Body of pancreas (tissue), 4 donors: Measurements from ENCODE around the gene S100A12. TPM values are rescaled to one million over a fixed set of nuclear protein-coding genes. Genes with fewer than 3 reads are reported as not detected.

ENCODE experiments used
- ATAC-seq: fragments of 150-250 bp; one replicate; pipeline ENCODE4 v1.9.1; 2016
- DNase-seq, 4 donors: peaks; one replicate each; pipeline ENCODE4 v3.0.0-alpha.2; 2019
- H3K27ac ChIP-seq, 4 donors: fragments of 200-600 bp; sonication (generic); 1 replicate in 3 of 4; 2 replicates in 1 of 4; pipeline versions ENCODE4 v1.5.1 to v1.6.1; 2016 to 2019; ENCODE audit warnings: mild to moderate bottlenecking in 1 of 4, mixed read lengths in 1 of 4, moderate library complexity in 1 of 4
- H3K27me3 ChIP-seq, 2 donors: fragments of 200-600 bp; sonication (generic); one replicate each; pipeline ENCODE4 v1.6.0; 2016; ENCODE audit warnings: mild to moderate bottlenecking in 1 of 2
- H3K36me3 ChIP-seq, 2 donors: fragments of 200-600 bp; sonication (generic); replicated peaks in 1 of 2; 2 replicates each; pipeline ENCODE4 v1.5.1; 2016; ENCODE audit warnings: low read depth in 2 of 2; ENCODE audit not compliant: insufficient read depth in 1 of 2
- H3K4me1 ChIP-seq: fragments of 200-600 bp; sonication (generic); one replicate; pipeline ENCODE4 v1.6.0; 2016
- H3K4me3 ChIP-seq, 2 donors: fragments of 200-600 bp; sonication (generic); 1 replicate in 1 of 2; 2 replicates in 1 of 2; pipeline ENCODE4 v1.5.1; 2016 to 2019
- H3K9me3 ChIP-seq, 3 donors: fragments of 200-600 bp; sonication (generic); 1 replicate in 2 of 3; 2 replicates in 1 of 3; pipeline ENCODE4 v1.5.1; 2016
- CTCF ChIP-seq, 7 experiments: fragments of 450-650 bp in 4 of 7; fragments of 200-600 bp in 3 of 7; sonication (generic) in 3 of 7; IDR thresholded peaks; one replicate each; pipeline ENCODE4 v1.5.1; 2016 to 2019; ENCODE audit warnings: antibody characterized with exemption in 7 of 7
- POLR2A ChIP-seq, 3 donors: fragments of 450-650 bp; IDR thresholded peaks; one replicate each; pipeline ENCODE4 v1.6.1; 2016; ENCODE audit warnings: antibody characterized with exemption in 3 of 3, mild to moderate bottlenecking in 2 of 3
- WGBS, 2 donors: methylation state at CpG; one replicate each; pipeline ENCODE4 v1.1.5; 2017; 5-methylcytosine and 5-hydroxymethylcytosine counted together
- intact Hi-C: fragments of 100-400 bp; cut with DNase I; formaldehyde crosslinking; loops from one replicate; pipeline ENCODE4 v1.15.1; 2023
- total RNA-seq, 2 donors: library from RNA; depleted of rRNA; stranded (reverse); fragments of >200 nt; gene quantifications; one replicate each; pipeline ENCODE4 v1.1.0, GENCODE V29; 2016

Gene S100A12
- total RNA-seq, 2 donors from 2014 or later: not detected

GRCh38 chr1:153399401-153400055 is 24.1 kb upstream of the S100A12 start:
- H3K4me1 ChIP-seq: no peaks in the 10 kb centered on the region
- WGBS, 2 donors: 74 to 76% methylated on average over 7 of the region's 7 CpGs
- intact Hi-C loops: no loop called here

GRCh38 chr1:153397924-153398651 is 22.7 kb upstream of the S100A12 start:
- Histone ChIP-seq H3K4me3 (no peak overlapping the region), H3K27ac (no peak overlapping the region), H3K36me3 (no peaks in the 10 kb centered on the region), H3K27me3 (no peaks in the 10 kb centered on the region), H3K4me1 (no peaks in the 10 kb centered on the region), H3K9me3 (no peaks in the 10 kb centered on the region)
- WGBS, 2 donors: 63 to 73% methylated on average over 5 to 6 of the region's 6 CpGs
- DNase-seq (no peak), ATAC-seq (no peak)
- TF ChIP-seq CTCF (IDR thresholded peaks at IDR 0.05) (no peak), POLR2A (IDR thresholded peaks at IDR 0.05) (no peak)
- intact Hi-C loops: no loop called here

More at GRCh38 chr1:153399401-153400055, 24.1 kb upstream of the S100A12 start:
- Histone ChIP-seq H3K27ac (no peak overlapping the region), H3K27me3 (no peaks in the 10 kb centered on the region), H3K9me3 (no peaks in the 10 kb centered on the region), H3K4me3 (no peak overlapping the region), H3K36me3 (no peaks in the 10 kb centered on the region)
- TF ChIP-seq POLR2A (IDR thresholded peaks at IDR 0.05) (no peak), CTCF (IDR thresholded peaks at IDR 0.05) (no peak)
- ATAC-seq: no peak
- DNase-seq: no peak

GRCh38 chr1:153397051-153397923 is 21.9 kb upstream of the S100A12 start:
- H3K27me3 ChIP-seq: no peaks in the 10 kb centered on the region
- 63 to 69% methylated on average over 14 to 19 of the region's 19 CpGs for WGBS, 2 donors
- H3K9me3 ChIP-seq: no peaks in the 10 kb centered on the region
- H3K36me3 ChIP-seq: no peaks in the 10 kb centered on the region
- no peak for TF ChIP-seq CTCF (IDR thresholded peaks at IDR 0.05)
- no peak for TF ChIP-seq POLR2A (IDR thresholded peaks at IDR 0.05)
- H3K27ac ChIP-seq: no peak overlapping the region
- no peak overlapping the region for H3K4me3 ChIP-seq
- ATAC-seq: no peak
- no peaks in the 10 kb centered on the region for H3K4me1 ChIP-seq
- DNase-seq: no peak
- intact Hi-C loops: no loop called here

GRCh38 chr1:153396461-153396860 is 21.0 kb upstream of the S100A12 start:
- TF ChIP-seq POLR2A (IDR thresholded peaks at IDR 0.05): no peak
- no peak for TF ChIP-seq CTCF (IDR thresholded peaks at IDR 0.05)
- no peaks in the 10 kb centered on the region for H3K9me3 ChIP-seq
- no peak for DNase-seq
- no peak overlapping the region for H3K4me3 ChIP-seq
- no peaks in the 10 kb centered on the region for H3K27me3 ChIP-seq
- ATAC-seq: no peak
- 62 to 67% methylated on average over 5 to 6 of the region's 6 CpGs for WGBS, 2 donors
- H3K4me1 ChIP-seq: no peaks in the 10 kb centered on the region
- intact Hi-C loops: no loop called here
- H3K27ac ChIP-seq: no peak overlapping the region
- no peaks in the 10 kb centered on the region for H3K36me3 ChIP-seq
